IPS-20b (cell line): ENCODE measurements around the gene APOL4.
"Not testable (repeated sequence)": the region's sequence is repeated elsewhere in the genome, so short reads cannot be mapped to it uniquely, and the experiment has no call there.

ENCODE experiments used
- H3K27ac ChIP-seq: one replicate; pipeline ENCODE4 v1.5.1; 2013; ENCODE audit warnings: low read length
- H3K27me3 ChIP-seq: 2 replicates; pipeline ENCODE4 v1.6.1; 2013; ENCODE audit warnings: mild to moderate bottlenecking, low read length, inconsistent platforms; ENCODE audit not compliant: insufficient read depth
- H3K36me3 ChIP-seq: 2 replicates; pipeline ENCODE4 v1.6.1; 2013; ENCODE audit warnings: low read depth, mild to moderate bottlenecking, inconsistent platforms, low read length, moderate library complexity; ENCODE audit not compliant: insufficient read depth
- H3K4me1 ChIP-seq: 2 replicates; pipeline ENCODE4 v1.6.1; 2013; ENCODE audit warnings: mild to moderate bottlenecking, control low read depth, inconsistent platforms, low read length, moderate library complexity; ENCODE audit not compliant: insufficient read depth
- H3K4me3 ChIP-seq: 2 replicates; pipeline ENCODE4 v1.5.1; 2013; ENCODE audit warnings: mild to moderate bottlenecking, low read length, inconsistent platforms
- H3K9ac ChIP-seq: 2 replicates; pipeline ENCODE4 v1.6.1; 2013; ENCODE audit warnings: low read depth, mild to moderate bottlenecking, inconsistent platforms, low read length, moderate library complexity
- H3K9me3 ChIP-seq: 2 replicates; pipeline ENCODE4 v1.6.1; 2013; ENCODE audit warnings: mild to moderate bottlenecking, low read depth, low read length, inconsistent platforms; ENCODE audit not compliant: insufficient read depth

APOL4 gene

GRCh38 chr22:36228369-36228768 is 26.8 kb upstream of the APOL4 start:
- not testable (repeated sequence) for H3K9me3 ChIP-seq, H3K27ac ChIP-seq, H3K4me1 ChIP-seq, H3K4me3 ChIP-seq, H3K27me3 ChIP-seq, H3K9ac ChIP-seq
- H3K36me3 ChIP-seq, result peaks cover 15% of the 10 kb centered on the region

GRCh38 chr22:36227806-36228205 is 26.2 kb upstream of the APOL4 start:
- Histone ChIP-seq H3K4me3 (no peak overlapping the region), H3K27me3 (no peaks in the 10 kb centered on the region), H3K9ac (no peak overlapping the region), H3K27ac (no peak overlapping the region), H3K36me3 (peaks cover 15% of the 10 kb centered on the region), H3K4me1 (no peaks in the 10 kb centered on the region), H3K9me3 (no peaks in the 10 kb centered on the region)

- Histone ChIP-seq H3K27me3 (no peaks in the 10 kb centered on the region), H3K36me3 (peaks cover 15% of the 10 kb centered on the region), H3K9me3 (no peaks in the 10 kb centered on the region)
These were observed 25.8 kb upstream of the APOL4 start for GRCh38 chr22:36227396-36227795.

GRCh38 chr22:36226189-36226588 is 24.6 kb upstream of the APOL4 start:
- H3K27me3 ChIP-seq, result no peaks in the 10 kb centered on the region
- H3K9me3 ChIP-seq, result no peaks in the 10 kb centered on the region
- peaks cover 3% of the 10 kb centered on the region for H3K4me1 ChIP-seq
- no peak overlapping the region for H3K4me3 ChIP-seq
- H3K9ac ChIP-seq, result no peak overlapping the region
- H3K27ac ChIP-seq, result no peak overlapping the region
- H3K36me3 ChIP-seq, result peaks cover 15% of the 10 kb centered on the region

More at GRCh38 chr22:36227396-36227795, 25.8 kb upstream of the APOL4 start:
- H3K9ac ChIP-seq, result no peak overlapping the region
- no peak overlapping the region for H3K4me3 ChIP-seq
- no peaks in the 10 kb centered on the region for H3K4me1 ChIP-seq
- no peak overlapping the region for H3K27ac ChIP-seq

GRCh38 chr22:36225333-36225922 is 23.8 kb upstream of the APOL4 start:
- Histone ChIP-seq H3K27ac (no peak overlapping the region), H3K4me1 (peaks cover 3% of the 10 kb centered on the region), H3K4me3 (no peak overlapping the region), H3K9ac (no peak overlapping the region), H3K27me3 (no peaks in the 10 kb centered on the region), H3K9me3 (no peaks in the 10 kb centered on the region), H3K36me3 (peaks cover 11% of the 10 kb centered on the region)

- H3K9ac ChIP-seq, result no peak overlapping the region
- peaks cover 10% of the 10 kb centered on the region for H3K36me3 ChIP-seq
- H3K27me3 ChIP-seq, result no peaks in the 10 kb centered on the region
- H3K4me1 ChIP-seq, result peaks cover 3% of the 10 kb centered on the region
- H3K27ac ChIP-seq, result no peak overlapping the region
- no peak overlapping the region for H3K4me3 ChIP-seq
- H3K9me3 ChIP-seq, result no peaks in the 10 kb centered on the region
These were observed 22.6 kb upstream of the APOL4 start for GRCh38 chr22:36224245-36224644.

- Histone ChIP-seq H3K9ac (no peak overlapping the region), H3K9me3 (no peaks in the 10 kb centered on the region), H3K36me3 (peaks cover 10% of the 10 kb centered on the region), H3K4me3 (no peak overlapping the region), H3K4me1 (peaks cover 3% of the 10 kb centered on the region), H3K27me3 (no peaks in the 10 kb centered on the region), H3K27ac (no peak overlapping the region)
These were observed 21.9 kb upstream of the APOL4 start for GRCh38 chr22:36223504-36223903.

- H3K9ac ChIP-seq, result no peak overlapping the region
- H3K27me3 ChIP-seq, result no peaks in the 10 kb centered on the region
These were observed 21.4 kb upstream of the APOL4 start for GRCh38 chr22:36222887-36223450.

GRCh38 chr22:36221799-36222751 is 20.5 kb upstream of the APOL4 start:
- Histone ChIP-seq H3K36me3 (no peaks in the 10 kb centered on the region), H3K9ac (no peak overlapping the region), H3K27ac (no peak overlapping the region), H3K27me3 (no peaks in the 10 kb centered on the region), H3K9me3 (no peaks in the 10 kb centered on the region), H3K4me1 (peaks cover 3% of the 10 kb centered on the region), H3K4me3 (no peak overlapping the region)

More at GRCh38 chr22:36222887-36223450, 21.4 kb upstream of the APOL4 start:
- no peak overlapping the region for H3K4me3 ChIP-seq
- H3K9me3 ChIP-seq, result no peaks in the 10 kb centered on the region
- no peak overlapping the region for H3K27ac ChIP-seq
- H3K36me3 ChIP-seq, result peaks cover 7% of the 10 kb centered on the region
- H3K4me1 ChIP-seq, result peaks cover 3% of the 10 kb centered on the region

GRCh38 chr22:36220451-36220921 is 18.9 kb upstream of the APOL4 start:
- Histone ChIP-seq H3K36me3 (no peaks in the 10 kb centered on the region), H3K4me3 (peak overlapping the region; percentile 31; the same call in 1 of the 2 replicates), H3K9ac (no peak overlapping the region), H3K4me1 (peaks cover 3% of the 10 kb centered on the region), H3K27ac (no peak overlapping the region), H3K9me3 (no peaks in the 10 kb centered on the region), H3K27me3 (no peaks in the 10 kb centered on the region)

- Histone ChIP-seq H3K9ac (no peak overlapping the region), H3K9me3 (no peaks in the 10 kb centered on the region), H3K27me3 (no peaks in the 10 kb centered on the region; the same call in 1 of the 2 replicates), H3K36me3 (no peaks in the 10 kb centered on the region), H3K27ac (no peak overlapping the region), H3K4me3 (no peak overlapping the region), H3K4me1 (peaks cover 3% of the 10 kb centered on the region)
These were observed 17.1 kb upstream of the APOL4 start for GRCh38 chr22:36218648-36219193.
